Large intestine (tissue), 3 donors: ENCODE measurements around the gene ALDH1L2. TPM values are rescaled to one million over a fixed set of nuclear protein-coding genes. Genes with fewer than 3 reads are reported as not detected.
A peak's percentile ranks its signal among the peaks of the same experiment; 100 is the strongest.
"Not testable (repeated sequence)": the region's sequence is repeated elsewhere in the genome, so short reads cannot be mapped to it uniquely, and the experiment has no call there.

ENCODE experiments used
- DNase-seq, 2 donors: peaks; one replicate each; pipeline versions ENCODE4 v3.0.0 to v3.0.0-alpha.2; 2013
- H3K27ac ChIP-seq: one replicate; pipeline ENCODE4 v1.5.1; 2013; ENCODE audit warnings: low read length
- H3K27me3 ChIP-seq: 2 replicates; pipeline ENCODE4 v1.6.1; 2013; ENCODE audit warnings: low read length; ENCODE audit not compliant: control insufficient read depth, insufficient read depth
- H3K36me3 ChIP-seq: 2 replicates; pipeline ENCODE4 v1.6.1; 2013; ENCODE audit warnings: low read length; ENCODE audit not compliant: control insufficient read depth, insufficient read depth
- H3K4me1 ChIP-seq: one replicate; pipeline ENCODE4 v1.6.1; 2013; ENCODE audit warnings: low read length; ENCODE audit not compliant: control insufficient read depth, insufficient read depth
- H3K4me3 ChIP-seq: one replicate; pipeline ENCODE4 v1.5.1; 2013; ENCODE audit warnings: low read length
- H3K9me3 ChIP-seq: one replicate; pipeline ENCODE4 v1.6.1; 2013; ENCODE audit warnings: mild to moderate bottlenecking, low read depth, low read length, moderate library complexity; ENCODE audit not compliant: control insufficient read depth
- WGBS: methylation state at CpG from one replicate; pipeline ENCODE4 v1.1.5; 2013; ENCODE audit warnings: low lambda C conversion rate; ENCODE audit not compliant: insufficient coverage; 5-methylcytosine and 5-hydroxymethylcytosine counted together
- polyA plus RNA-seq: library from polyadenylated mRNA; unstranded; fragments of 120-200 nt; gene quantifications from one replicate; pipeline ENCODE4 v1.2.1, GENCODE V29; 2013

Gene ALDH1L2
- polyA plus RNA-seq, 1 donor = 1.6 TPM

GRCh38 chr12:105104762-105105161 lies 20.5 kb upstream of the ALDH1L2 start:
- no peak overlapping the region for H3K4me3 ChIP-seq
- no peak for DNase-seq
- H3K36me3 ChIP-seq = no peaks in the 10 kb centered on the region
- no peaks in the 10 kb centered on the region for H3K27me3 ChIP-seq
- H3K4me1 ChIP-seq = peaks cover 2% of the 10 kb centered on the region
- no peaks in the 10 kb centered on the region for H3K9me3 ChIP-seq
- no peak overlapping the region for H3K27ac ChIP-seq
- WGBS = no CpG with 5 or more reads among the region's 1 CpG

DNA sequence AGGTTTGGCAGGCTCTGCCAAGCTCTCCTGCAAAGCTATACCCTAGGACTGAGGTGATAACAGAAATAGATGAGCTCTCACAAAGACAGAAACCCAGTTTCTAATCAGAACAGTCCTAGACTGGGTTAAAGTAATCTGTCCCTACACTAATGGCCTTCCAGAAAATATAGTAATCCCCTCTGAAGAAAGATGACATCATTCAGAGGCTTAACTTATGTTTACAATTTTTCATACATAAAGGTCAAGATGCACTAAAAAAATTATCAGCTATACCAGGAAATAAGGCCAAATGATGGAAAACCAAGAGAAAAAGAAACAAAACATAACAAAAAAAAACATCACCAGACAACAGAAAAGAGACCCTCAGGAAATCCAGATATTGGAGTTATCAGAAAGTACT lies 18.4 kb upstream of the ALDH1L2 start:
- Histone ChIP-seq H3K4me3 (no peak overlapping the region), H3K27me3 (no peaks in the 10 kb centered on the region), H3K27ac (no peak overlapping the region), H3K36me3 (no peaks in the 10 kb centered on the region), H3K4me1 (no peaks in the 10 kb centered on the region), H3K9me3 (no peaks in the 10 kb centered on the region)
- no peak for DNase-seq

GRCh38 chr12:105100998-105101397 lies 16.7 kb upstream of the ALDH1L2 start:
- H3K27ac ChIP-seq = no peak overlapping the region
- H3K4me3 ChIP-seq = no peak overlapping the region
- no peaks in the 10 kb centered on the region for H3K27me3 ChIP-seq
- no peaks in the 10 kb centered on the region for H3K36me3 ChIP-seq
- no peaks in the 10 kb centered on the region for H3K9me3 ChIP-seq
- H3K4me1 ChIP-seq = no peaks in the 10 kb centered on the region
- no peak for DNase-seq

- H3K27me3 ChIP-seq = no peaks in the 10 kb centered on the region
- no peak overlapping the region for H3K4me3 ChIP-seq
- 94% methylated on average over 3 of the region's 7 CpGs for WGBS
- no peaks in the 10 kb centered on the region for H3K4me1 ChIP-seq
- no peaks in the 10 kb centered on the region for H3K9me3 ChIP-seq
- H3K27ac ChIP-seq = no peak overlapping the region
- H3K36me3 ChIP-seq = no peaks in the 10 kb centered on the region
- no peak for DNase-seq
Measured at GRCh38 chr12:105100207-105100985, 16.1 kb upstream of the ALDH1L2 start.

GRCh38 chr12:105099356-105099755 lies 15.1 kb upstream of the ALDH1L2 start:
- H3K36me3 ChIP-seq = no peaks in the 10 kb centered on the region
- H3K27me3 ChIP-seq = no peaks in the 10 kb centered on the region
- H3K9me3 ChIP-seq = peaks cover 2% of the 10 kb centered on the region
- no peaks in the 10 kb centered on the region for H3K4me1 ChIP-seq
- WGBS = 100% methylated on average over 1 of the region's 1 CpG
- H3K27ac ChIP-seq = no peak overlapping the region
- no peak overlapping the region for H3K4me3 ChIP-seq
- no peak for DNase-seq

DNA sequence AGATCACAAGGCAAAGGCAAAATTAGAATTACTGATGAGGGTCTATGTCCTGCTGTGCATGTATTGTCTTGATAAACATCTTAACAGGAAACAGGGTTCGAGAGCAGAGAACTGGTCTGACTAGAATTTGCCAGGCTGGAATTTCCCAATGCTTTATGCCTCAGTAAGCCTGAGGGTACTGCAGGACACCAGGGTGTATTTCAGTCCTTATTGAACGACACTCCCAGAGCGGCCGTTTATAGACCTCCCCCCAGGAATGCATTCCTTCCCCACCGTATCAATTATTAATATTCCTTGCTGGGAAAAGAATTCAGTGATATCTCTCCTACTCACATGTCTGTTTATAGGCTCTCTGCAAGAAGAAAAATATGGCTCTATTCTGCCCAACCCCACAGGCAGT lies 11.1 kb upstream of the ALDH1L2 start:
- WGBS = no CpG with 5 or more reads among the region's 5 CpGs
- not testable (repeated sequence) for H3K9me3 ChIP-seq, DNase-seq

GRCh38 chr12:105092336-105092735 lies 8.1 kb upstream of the ALDH1L2 start:
- peaks cover 11% of the 10 kb centered on the region for H3K27me3 ChIP-seq
- peak overlapping the region; percentile 17 for H3K4me3 ChIP-seq
- H3K9me3 ChIP-seq = peaks cover 2% of the 10 kb centered on the region
- peak in 1 of 2 donors; percentile 44 for DNase-seq
- H3K4me1 ChIP-seq = no peaks in the 10 kb centered on the region
- H3K27ac ChIP-seq = no peak overlapping the region
- WGBS = 28% methylated on average over 2 of the region's 13 CpGs
- no peaks in the 10 kb centered on the region for H3K36me3 ChIP-seq

More for the DNA sequence above, 11.1 kb upstream of the ALDH1L2 start:
- H3K4me1 ChIP-seq, H3K4me3 ChIP-seq, H3K27ac ChIP-seq, H3K36me3 ChIP-seq: not testable (repeated sequence)
- H3K27me3 ChIP-seq = peaks cover 11% of the 10 kb centered on the region

- Histone ChIP-seq H3K36me3 (no peaks in the 10 kb centered on the region), H3K4me3 (no peak overlapping the region), H3K9me3 (peaks cover 2% of the 10 kb centered on the region), H3K27me3 (peaks cover 11% of the 10 kb centered on the region), H3K27ac (no peak overlapping the region), H3K4me1 (no peaks in the 10 kb centered on the region)
- no peak for DNase-seq
- WGBS = 50% methylated on average over 1 of the region's 4 CpGs
Measured at GRCh38 chr12:105091476-105092206, 7.4 kb upstream of the ALDH1L2 start.

DNA sequence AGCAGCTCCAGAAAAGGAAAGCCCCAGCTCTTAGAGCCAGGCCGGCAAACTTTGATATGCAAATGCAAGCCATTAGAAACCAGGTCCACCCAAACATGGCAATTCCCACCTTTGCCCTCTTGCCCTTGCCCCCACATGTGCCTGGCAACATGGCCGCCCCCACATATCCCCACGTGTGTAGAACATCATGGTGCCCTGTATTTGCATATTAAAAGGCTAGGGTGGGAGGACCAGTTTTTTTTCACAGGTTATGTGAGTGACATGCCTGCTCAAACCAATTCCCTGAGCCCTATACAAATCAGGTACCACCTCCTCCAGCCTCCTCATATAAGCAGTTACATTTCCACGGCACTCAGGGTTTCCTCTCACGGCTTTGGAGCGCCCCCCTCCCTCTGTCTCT lies 6.1 kb upstream of the ALDH1L2 start:
- DNase-seq = no peak
- no peak overlapping the region for H3K27ac ChIP-seq
- H3K27me3 ChIP-seq = peaks cover 12% of the 10 kb centered on the region
- WGBS = no CpG with 5 or more reads among the region's 6 CpGs
- peaks cover 2% of the 10 kb centered on the region for H3K9me3 ChIP-seq
- H3K36me3 ChIP-seq = no peaks in the 10 kb centered on the region
- H3K4me1 ChIP-seq = no peaks in the 10 kb centered on the region
- H3K4me3 ChIP-seq = no peak overlapping the region

- WGBS = no CpG with 5 or more reads among the region's 3 CpGs
- Histone ChIP-seq H3K4me1 (no peaks in the 10 kb centered on the region), H3K27ac (no peak overlapping the region), H3K36me3 (no peaks in the 10 kb centered on the region), H3K9me3 (peaks cover 1% of the 10 kb centered on the region), H3K4me3 (no peak overlapping the region), H3K27me3 (peaks cover 15% of the 10 kb centered on the region)
- DNase-seq = no peak
Measured at GRCh38 chr12:105089817-105090216, 5.6 kb upstream of the ALDH1L2 start.

GRCh38 chr12:105085501-105085900 lies 1.2 kb upstream of the ALDH1L2 start:
- peaks cover 4% of the 10 kb centered on the region for H3K4me1 ChIP-seq
- 96% methylated on average over 4 of the region's 6 CpGs for WGBS

More at GRCh38 chr12:105085501-105085900, 1.2 kb upstream of the ALDH1L2 start:
- peaks cover 3% of the 10 kb centered on the region for H3K9me3 ChIP-seq
- H3K27me3 ChIP-seq = peaks cover 27% of the 10 kb centered on the region
- H3K27ac ChIP-seq = no peak overlapping the region
- no peak overlapping the region for H3K4me3 ChIP-seq
- DNase-seq = no peak
- H3K36me3 ChIP-seq = no peaks in the 10 kb centered on the region
